Breast epithelium (tissue), 4 donors: ENCODE results near the gene GPC5. TPM values are rescaled to one million over a fixed set of nuclear protein-coding genes. Genes with fewer than 3 reads are reported as not detected.

Source experiments
- DNase-seq, 2 donors: peaks; one replicate each; pipeline ENCODE4 v3.0.0-alpha.2; 2019; ENCODE audit warnings: low spot score in 2 of 2
- H3K27ac ChIP-seq, 2 donors: fragments of 200-600 bp; sonication (generic) in 1 of 2; one replicate each; pipeline ENCODE4 v1.5.1; 2016 to 2019; ENCODE audit warnings: mild to moderate bottlenecking in 1 of 2
- H3K27me3 ChIP-seq, 2 donors: fragments of 200-600 bp; sonication (generic) in 1 of 2; one replicate each; pipeline versions ENCODE4 v1.5.1 to v1.6.0; 2017 to 2019; ENCODE audit warnings: control low read depth in 1 of 2, mild to moderate bottlenecking in 1 of 2
- H3K36me3 ChIP-seq: fragments of 200-600 bp; one replicate; pipeline ENCODE4 v1.5.1; 2019
- H3K4me1 ChIP-seq, 2 donors: fragments of 200-600 bp; sonication (generic); one replicate each; pipeline ENCODE4 v1.5.1; 2016 to 2019; ENCODE audit warnings: control low read depth in 1 of 2
- H3K4me3 ChIP-seq, 3 donors: fragments of 200-600 bp; sonication (generic); 1 replicate in 2 of 3; 2 replicates in 1 of 3; pipeline ENCODE4 v1.5.1; 2016 to 2019; ENCODE audit warnings: mild to moderate bottlenecking in 3 of 3, moderate library complexity in 2 of 3
- H3K9me3 ChIP-seq, 2 donors: fragments of 200-600 bp; sonication (generic) in 1 of 2; one replicate each; pipeline ENCODE4 v1.5.1; 2016 to 2019; ENCODE audit warnings: control low read depth in 1 of 2
- POLR2A ChIP-seq: fragments of 450-650 bp; IDR thresholded peaks from one replicate; pipeline ENCODE4 v1.6.1; 2016; ENCODE audit warnings: antibody characterized with exemption, mild to moderate bottlenecking, moderate library complexity
- POLR2AphosphoS5 ChIP-seq, 3 donors: sonication (generic); formaldehyde crosslinking; IDR thresholded peaks; one replicate each; pipeline ENCODE4 v1.6.1; 2017; ENCODE audit warnings: antibody characterized with exemption in 3 of 3
- intact Hi-C: fragments of 100-400 bp; cut with DNase I; formaldehyde crosslinking; loops from one replicate; pipeline ENCODE4 v1.15.1; 2023; ENCODE audit warnings: low total_unique reads
- total RNA-seq, 3 donors: library from RNA; depleted of rRNA; stranded (reverse); fragments of >200 nt; gene quantifications; one replicate each; pipeline ENCODE4 v1.1.0, GENCODE V29; 2016
- TF ChIP-seq, protein P1 (sequence below), 3 donors: fragments of 450-650 bp; IDR thresholded peaks; one replicate each; pipeline ENCODE4 v1.5.1; 2016 to 2017; ENCODE audit warnings: antibody characterized with exemption in 3 of 3, mild to moderate bottlenecking in 3 of 3, moderate library complexity in 3 of 3

GPC5 gene
- total RNA-seq, 3 donors from 2014 or later, result 0.88 to 0.98 TPM; not detected in 1

DNA sequence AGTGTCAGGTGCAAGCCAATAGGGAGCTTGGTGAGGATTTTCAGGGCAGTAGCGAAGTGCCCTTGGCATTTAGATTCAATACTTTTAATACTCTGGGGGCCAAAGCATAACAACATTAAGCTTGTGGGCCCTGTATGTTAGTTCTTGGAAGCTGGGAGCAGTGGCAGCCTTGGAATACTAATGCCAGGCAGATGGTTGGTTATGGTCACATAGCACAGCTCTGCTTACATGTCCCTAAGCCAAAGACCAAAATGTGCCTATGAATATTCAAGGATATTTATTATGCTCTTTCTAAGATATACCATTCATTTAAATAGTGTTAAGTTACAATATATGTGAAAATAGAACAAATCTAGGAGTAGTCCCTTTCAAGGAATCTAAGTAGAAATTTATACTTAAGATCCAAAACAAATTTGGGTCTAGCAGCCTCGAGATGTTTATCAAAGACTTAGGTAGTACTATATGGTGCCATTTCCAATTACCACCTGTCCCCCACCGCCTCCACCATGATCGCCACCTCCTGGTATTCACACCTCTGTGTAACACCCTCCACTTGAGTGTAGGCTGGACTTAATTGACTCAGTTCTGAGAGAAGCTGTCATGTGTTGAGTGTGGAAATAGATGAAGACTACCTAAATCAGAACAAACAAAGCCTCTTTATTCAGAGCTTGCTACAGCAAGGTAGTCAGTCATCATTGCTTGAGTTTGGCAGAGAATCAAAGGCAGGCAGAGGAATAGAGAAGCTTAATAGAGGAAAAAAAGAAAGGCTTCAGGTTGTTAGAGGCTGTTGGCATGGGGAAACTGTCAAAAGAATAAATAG, 261.0 kb downstream of the GPC5 start:
- H3K9me3 ChIP-seq, result no peaks in the 10 kb centered on the region
- intact Hi-C loops, result loop anchor here (10.0 kb wide), 1 partner anchor 1315 kb away; no protein-coding TSS in a partner anchor
- TF ChIP-seq, protein P1, sequence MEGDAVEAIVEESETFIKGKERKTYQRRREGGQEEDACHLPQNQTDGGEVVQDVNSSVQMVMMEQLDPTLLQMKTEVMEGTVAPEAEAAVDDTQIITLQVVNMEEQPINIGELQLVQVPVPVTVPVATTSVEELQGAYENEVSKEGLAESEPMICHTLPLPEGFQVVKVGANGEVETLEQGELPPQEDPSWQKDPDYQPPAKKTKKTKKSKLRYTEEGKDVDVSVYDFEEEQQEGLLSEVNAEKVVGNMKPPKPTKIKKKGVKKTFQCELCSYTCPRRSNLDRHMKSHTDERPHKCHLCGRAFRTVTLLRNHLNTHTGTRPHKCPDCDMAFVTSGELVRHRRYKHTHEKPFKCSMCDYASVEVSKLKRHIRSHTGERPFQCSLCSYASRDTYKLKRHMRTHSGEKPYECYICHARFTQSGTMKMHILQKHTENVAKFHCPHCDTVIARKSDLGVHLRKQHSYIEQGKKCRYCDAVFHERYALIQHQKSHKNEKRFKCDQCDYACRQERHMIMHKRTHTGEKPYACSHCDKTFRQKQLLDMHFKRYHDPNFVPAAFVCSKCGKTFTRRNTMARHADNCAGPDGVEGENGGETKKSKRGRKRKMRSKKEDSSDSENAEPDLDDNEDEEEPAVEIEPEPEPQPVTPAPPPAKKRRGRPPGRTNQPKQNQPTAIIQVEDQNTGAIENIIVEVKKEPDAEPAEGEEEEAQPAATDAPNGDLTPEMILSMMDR (IDR thresholded peaks at IDR 0.05), result no peak
- TF ChIP-seq POLR2AphosphoS5 (IDR thresholded peaks at IDR 0.05) (no peak), POLR2A (no peak)
- no peak overlapping the region for H3K4me3 ChIP-seq
- no peaks in the 10 kb centered on the region for H3K4me1 ChIP-seq
- no peaks in the 10 kb centered on the region for H3K36me3 ChIP-seq
- no peaks in the 10 kb centered on the region for H3K27me3 ChIP-seq
- peak overlapping the region in 1 of 2 donors; percentile 47 for H3K27ac ChIP-seq
- DNase-seq, result no peak

DNA sequence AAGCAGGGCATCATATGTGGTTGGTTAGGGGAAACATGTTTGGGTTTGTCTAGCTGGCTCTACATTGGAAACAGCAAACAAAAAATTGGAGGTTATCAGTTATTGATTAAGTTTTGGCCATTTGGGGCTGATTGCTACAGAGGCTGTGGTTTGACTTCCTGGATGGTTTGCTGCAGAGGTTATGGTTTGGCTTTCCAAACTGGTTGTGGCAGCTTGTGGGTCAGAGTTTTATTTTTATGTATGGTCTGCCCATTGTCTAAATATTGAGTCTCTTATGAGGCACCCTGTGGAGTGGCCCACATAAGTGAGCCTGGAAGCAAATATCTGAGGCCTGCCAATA, 261.6 kb downstream of the GPC5 start:
- H3K4me1 ChIP-seq, result no peaks in the 10 kb centered on the region
- intact Hi-C loops, result no loop called here
- no peak for TF ChIP-seq POLR2AphosphoS5 (IDR thresholded peaks at IDR 0.05)
- no peak for TF ChIP-seq POLR2A
- TF ChIP-seq, protein P1 (IDR thresholded peaks at IDR 0.05), result no peak
- no peaks in the 10 kb centered on the region for H3K36me3 ChIP-seq
- no peaks in the 10 kb centered on the region for H3K9me3 ChIP-seq
- H3K4me3 ChIP-seq, result no peak overlapping the region
- H3K27me3 ChIP-seq, result no peaks in the 10 kb centered on the region
- peak overlapping the region in 1 of 2 donors; percentile 47 for H3K27ac ChIP-seq
- DNase-seq, result no peak

DNA sequence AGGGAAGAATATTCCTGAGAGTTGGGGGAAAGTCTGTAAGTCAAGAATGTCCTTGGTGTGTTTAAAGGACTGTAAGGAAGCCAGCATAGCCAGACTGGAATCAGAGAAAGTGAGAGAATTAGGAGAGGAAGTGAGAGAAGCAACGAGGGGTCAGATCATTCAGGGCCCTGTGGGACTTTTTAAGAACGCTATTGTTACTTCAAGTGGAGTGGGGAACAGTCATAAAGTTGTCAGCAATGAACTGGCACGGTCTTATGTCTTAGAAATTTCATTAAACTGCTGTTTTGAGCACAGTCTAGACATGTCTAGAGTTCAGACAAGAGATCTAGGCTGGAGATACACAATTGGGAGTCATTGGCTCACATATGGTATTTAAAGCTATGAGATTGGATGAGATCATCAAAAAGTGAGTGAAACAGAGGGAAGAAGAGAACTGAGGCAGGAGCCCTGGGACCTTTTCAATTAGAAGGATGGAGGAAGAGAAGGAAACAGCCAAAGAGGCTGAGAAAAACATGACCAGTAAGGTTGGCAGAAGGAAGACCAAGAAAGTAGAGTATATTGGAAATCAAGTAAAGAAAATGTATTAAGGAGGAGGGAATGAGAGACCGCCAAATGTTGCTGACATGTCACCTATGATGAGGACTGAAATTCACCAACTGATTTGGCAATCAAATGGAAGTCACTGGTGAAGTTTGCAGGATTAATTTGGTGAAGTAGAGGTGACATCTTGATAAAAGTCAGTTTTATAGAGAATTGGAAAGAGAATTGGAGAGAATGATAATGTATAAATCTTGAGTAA, 263.5 kb downstream of the GPC5 start:
- no peaks in the 10 kb centered on the region for H3K36me3 ChIP-seq
- intact Hi-C loops, result no loop called here
- no peaks in the 10 kb centered on the region for H3K27me3 ChIP-seq
- no peak overlapping the region for H3K4me3 ChIP-seq
- H3K4me1 ChIP-seq, result no peaks in the 10 kb centered on the region
- H3K27ac ChIP-seq, result no peak overlapping the region
- TF ChIP-seq POLR2A, result no peak
- TF ChIP-seq POLR2AphosphoS5 (IDR thresholded peaks at IDR 0.05), result no peak
- TF ChIP-seq, protein P1 (IDR thresholded peaks at IDR 0.05), result no peak
- H3K9me3 ChIP-seq, result no peaks in the 10 kb centered on the region
- DNase-seq, result no peak

DNA sequence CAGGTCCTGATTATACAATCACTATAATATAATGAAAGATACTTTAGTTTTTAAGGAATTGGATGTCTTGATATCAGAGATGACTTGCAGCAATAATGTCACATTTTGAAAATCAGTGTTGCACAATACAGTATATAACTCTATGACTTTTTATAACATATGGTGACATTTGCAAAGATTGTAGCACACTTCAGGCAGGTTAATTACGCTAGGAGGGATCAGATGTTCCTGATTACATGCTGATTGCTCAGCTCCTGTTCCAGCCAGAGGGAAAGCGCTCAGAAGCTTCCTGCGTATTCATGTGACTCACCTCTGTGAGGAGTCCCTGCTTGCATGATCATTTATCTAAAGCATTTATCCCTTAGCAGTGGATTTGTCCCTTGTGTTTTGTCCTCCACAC, 265.6 kb downstream of the GPC5 start:
- no peak overlapping the region for H3K27ac ChIP-seq

More for the DNA sequence above, 265.6 kb downstream of the GPC5 start:
- no peak for TF ChIP-seq POLR2AphosphoS5 (IDR thresholded peaks at IDR 0.05)
- TF ChIP-seq, protein P1 (IDR thresholded peaks at IDR 0.05), result no peak
- TF ChIP-seq POLR2A, result no peak
- H3K4me1 ChIP-seq, result no peaks in the 10 kb centered on the region
- intact Hi-C loops, result no loop called here
- H3K9me3 ChIP-seq, result no peaks in the 10 kb centered on the region
- H3K27me3 ChIP-seq, result no peaks in the 10 kb centered on the region
- no peak for DNase-seq
- H3K36me3 ChIP-seq, result no peaks in the 10 kb centered on the region
- no peak overlapping the region for H3K4me3 ChIP-seq
